AG09319 (cell line): ENCODE measurements around the gene ERP44.

Experiments
- DNase-seq: peaks from one replicate; pipeline ENCODE4 v3.0.0-alpha.2; 2010; ENCODE audit warnings: low read depth; ENCODE audit errors: extremely low read depth
- CTCF ChIP-seq: IDR thresholded peaks from 2 replicates; pipeline ENCODE4 v1.5.1; 2011; ENCODE audit warnings: low read depth, mild to moderate bottlenecking, inconsistent platforms, low read length, moderate library complexity

The ERP44 gene

GRCh38 chr9:100126423-100126822, 27.6 kb upstream of the ERP44 start:
- TF ChIP-seq CTCF: no peak
- no peak for DNase-seq

- DNase-seq: no peak
- TF ChIP-seq CTCF: no peak
Observed at GRCh38 chr9:100125910-100126309, 27.1 kb upstream of the ERP44 start.

GRCh38 chr9:100125236-100125635, 26.4 kb upstream of the ERP44 start:
- no peak for TF ChIP-seq CTCF
- DNase-seq: no peak

- no peak for DNase-seq
- TF ChIP-seq CTCF: no peak
Observed at GRCh38 chr9:100120286-100120685, 21.5 kb upstream of the ERP44 start.

GRCh38 chr9:100117316-100117715, 18.5 kb upstream of the ERP44 start:
- no peak for DNase-seq
- no peak for TF ChIP-seq CTCF

- DNase-seq: no peak
- TF ChIP-seq CTCF: no peak
Observed at GRCh38 chr9:100112677-100113336, 14.0 kb upstream of the ERP44 start.

GRCh38 chr9:100111235-100111634, 12.4 kb upstream of the ERP44 start:
- peak; percentile 91 for DNase-seq
- TF ChIP-seq CTCF: no peak
